Activated naive CD8-positive, alpha-beta T cell treated with anti-CD3 and anti-CD28 coated beads, Interleukin-2, amount 10 ng/mL, durations not matched to agents 7 days and 5 days (primary cell): Measurements from ENCODE around the gene KCTD10. TPM values are rescaled to one million over a fixed set of nuclear protein-coding genes. Genes with fewer than 3 reads are reported as not detected.

ENCODE experiments used
- ATAC-seq: fragments of 150-1000 bp; cut with Tn5 transposase; one replicate; pipeline ENCODE4 v1.10.0; 2021; ENCODE audit warnings: low read depth, moderate library complexity
- POLR2A ChIA-PET: fragments of 350-600 bp; sonication (Branson Sonifier 250); formaldehyde crosslinking; loops from one replicate; lab custom pipeline; 2021; ENCODE audit warnings: antibody characterized with exemption; lab: Charles Lee
- DNase-seq: peaks from one replicate; pipeline ENCODE4 v3.0.0; 2021
- H3K27ac Mint-ChIP-seq: one replicate; pipeline ENCODE4 v1.8.0; 2022; ENCODE audit warnings: mild to moderate bottlenecking, mixed read lengths
- H3K27me3 Mint-ChIP-seq: one replicate; pipeline ENCODE4 v1.8.0; 2022; ENCODE audit warnings: mild to moderate bottlenecking, moderate library complexity, mixed read lengths
- H3K36me3 Mint-ChIP-seq: one replicate; pipeline ENCODE4 v1.8.0; 2021; ENCODE audit warnings: mild to moderate bottlenecking, mixed read lengths
- H3K4me1 Mint-ChIP-seq: one replicate; pipeline ENCODE4 v1.8.0; 2021; ENCODE audit warnings: mixed read lengths
- H3K4me3 Mint-ChIP-seq: one replicate; pipeline ENCODE4 v1.8.0; 2022; ENCODE audit warnings: mild to moderate bottlenecking, moderate library complexity, mixed read lengths
- H3K9me3 Mint-ChIP-seq: one replicate; pipeline ENCODE4 v1.8.0; 2021; ENCODE audit warnings: mixed read lengths
- total RNA-seq, 2 experiments: library from RNA; stranded (reverse); gene quantifications; one replicate each; pipeline ENCODE4 v1.2.3, GENCODE V29; 2021

KCTD10 gene, protein sequence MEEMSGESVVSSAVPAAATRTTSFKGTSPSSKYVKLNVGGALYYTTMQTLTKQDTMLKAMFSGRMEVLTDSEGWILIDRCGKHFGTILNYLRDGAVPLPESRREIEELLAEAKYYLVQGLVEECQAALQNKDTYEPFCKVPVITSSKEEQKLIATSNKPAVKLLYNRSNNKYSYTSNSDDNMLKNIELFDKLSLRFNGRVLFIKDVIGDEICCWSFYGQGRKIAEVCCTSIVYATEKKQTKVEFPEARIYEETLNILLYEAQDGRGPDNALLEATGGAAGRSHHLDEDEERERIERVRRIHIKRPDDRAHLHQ
- total RNA-seq, result 10 to 100 TPM; 34.8 to 39.8 TPM

DNA sequence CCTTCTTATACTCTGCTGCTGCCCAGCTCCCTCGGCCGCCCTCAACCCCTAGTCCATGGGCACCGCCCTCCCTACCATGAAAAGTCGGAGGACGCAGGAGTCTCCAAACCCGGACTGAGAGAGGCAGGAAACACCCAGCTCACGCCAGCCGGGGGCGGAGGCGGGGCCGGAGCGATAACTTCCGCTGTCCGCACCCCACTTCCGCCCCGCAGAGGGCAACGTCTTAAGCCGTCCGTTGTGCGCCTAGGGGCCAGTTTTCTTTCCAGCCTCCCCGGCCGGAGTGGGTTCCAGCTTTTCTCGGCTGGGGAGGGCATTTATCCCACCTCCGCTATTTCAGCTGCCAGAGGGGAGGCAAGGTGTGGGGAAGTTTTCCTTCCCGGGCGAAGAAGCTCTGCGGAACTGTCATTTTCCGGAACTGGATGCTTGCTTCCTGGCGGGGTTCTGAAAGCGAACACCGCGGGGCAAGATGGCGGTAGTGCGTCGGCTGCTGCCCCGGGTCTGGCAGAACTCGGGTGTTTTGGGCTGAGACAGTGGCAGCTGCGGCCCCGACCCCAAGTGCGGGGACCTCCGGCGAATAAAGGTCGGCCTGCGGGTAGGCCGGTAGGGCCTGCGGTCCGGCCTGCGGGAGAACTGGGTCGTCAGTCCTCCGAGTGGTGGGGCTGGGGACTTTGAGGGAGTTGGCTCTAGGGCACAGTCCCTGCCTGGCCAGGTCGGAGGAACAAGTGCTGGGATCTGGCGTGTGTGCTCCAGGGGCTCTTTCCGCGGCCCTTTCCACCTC is at the start of gene KCTD10, which contains the start of gene UBE3B:
Gene KCTD10 (minus strand): TSS at position 116 of the 778 bp plus-strand sequence. CDS start 38 bp downstream, at position 78.
Gene UBE3B (plus strand): TSS at position 450 of the 778 bp plus-strand sequence. CDS start 5,918 bp downstream, outside the sequence.
- Mint-ChIP-seq H3K9me3 (no peaks in the 10 kb centered on the region), H3K4me3 (peak within 1 kb of the TSS; percentile 92), H3K36me3 (no peaks in the 10 kb centered on the region), H3K27ac (peak within 1 kb of the TSS; percentile 98), H3K4me1 (peaks cover 28% of the 10 kb centered on the region), H3K27me3 (no peaks in the 10 kb centered on the region)
- ATAC-seq (peak; percentile 90), DNase-seq (peak; percentile 91)
- POLR2A ChIA-PET, result interaction anchor here (0.9 to 2.1 kb wide), 5 partner anchors 14 to 96 kb away, joined by 3 to 12 read pairs (median 4); partner anchors contain the start of genes MMAB and MVK

DNA sequence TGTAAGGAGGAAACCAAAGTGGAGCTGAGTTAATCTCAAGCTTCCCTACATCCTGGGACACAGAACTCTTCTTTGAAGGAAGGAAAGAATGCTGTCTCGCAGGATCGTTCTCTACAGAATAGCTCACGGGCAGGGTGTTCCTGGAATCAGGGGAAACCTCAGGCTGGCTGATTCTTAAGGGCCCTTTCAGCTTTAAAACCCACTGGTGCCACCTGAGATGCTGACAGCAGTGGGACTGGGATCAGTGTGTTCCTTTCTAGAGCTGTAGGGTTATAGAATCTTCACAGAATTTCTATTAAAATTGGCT is 48.1 kb upstream of the KCTD10 start:
- H3K27ac Mint-ChIP-seq, result no peak overlapping the region
- H3K27me3 Mint-ChIP-seq, result no peaks in the 10 kb centered on the region
- H3K9me3 Mint-ChIP-seq, result no peaks in the 10 kb centered on the region
- no peak overlapping the region for H3K4me3 Mint-ChIP-seq
- no peaks in the 10 kb centered on the region for H3K4me1 Mint-ChIP-seq
- POLR2A ChIA-PET, result no interaction called here
- ATAC-seq (no peak), DNase-seq (no peak)
- peaks cover 3% of the 10 kb centered on the region for H3K36me3 Mint-ChIP-seq

DNA sequence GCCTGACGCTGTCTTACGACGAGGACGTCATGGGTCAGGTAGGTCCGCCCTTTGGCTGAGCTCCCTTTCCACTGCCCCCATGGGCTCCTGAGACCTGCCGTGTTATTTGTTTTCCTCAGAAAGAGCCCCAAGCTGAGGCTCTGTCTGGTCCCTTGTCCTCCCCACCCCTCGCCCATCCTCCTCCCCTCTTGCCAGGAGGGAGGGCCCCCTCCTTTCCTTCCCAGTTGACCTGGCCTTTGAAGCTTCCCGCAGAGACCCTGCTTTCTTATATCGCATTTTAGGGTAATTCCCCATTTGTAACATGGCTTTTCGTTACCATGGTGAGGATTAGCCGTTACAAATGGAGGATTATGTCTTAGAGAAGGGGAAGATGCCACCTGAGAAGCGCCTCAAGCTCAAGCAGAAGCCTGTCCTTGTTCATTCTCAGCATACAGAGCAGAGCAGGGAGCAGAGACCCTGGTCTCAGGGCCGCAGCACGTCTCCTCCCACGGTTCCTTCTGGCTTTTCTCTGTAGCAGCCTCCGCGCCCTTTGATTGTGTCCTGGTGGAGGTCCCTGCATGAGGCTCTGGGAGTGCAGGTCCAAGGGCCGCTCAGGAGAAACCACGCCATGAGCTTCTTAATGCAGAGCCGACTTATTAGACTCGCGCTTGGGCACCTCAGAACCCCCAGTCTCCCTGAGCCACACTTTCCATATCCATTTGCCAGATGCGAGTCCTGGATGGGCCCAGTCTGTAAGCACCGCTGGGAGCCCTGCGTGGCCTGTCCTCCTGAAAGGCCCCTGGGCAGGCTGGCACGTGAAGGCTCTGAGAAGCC is 47.6 kb upstream of the KCTD10 start:
- POLR2A ChIA-PET, result no interaction called here
- H3K27me3 Mint-ChIP-seq, result no peaks in the 10 kb centered on the region
- no peaks in the 10 kb centered on the region for H3K9me3 Mint-ChIP-seq
- H3K36me3 Mint-ChIP-seq, result peaks cover 3% of the 10 kb centered on the region
- no peak overlapping the region for H3K4me3 Mint-ChIP-seq
- no peak overlapping the region for H3K27ac Mint-ChIP-seq
- DNase-seq, result no peak
- no peak for ATAC-seq
- H3K4me1 Mint-ChIP-seq, result no peaks in the 10 kb centered on the region

DNA sequence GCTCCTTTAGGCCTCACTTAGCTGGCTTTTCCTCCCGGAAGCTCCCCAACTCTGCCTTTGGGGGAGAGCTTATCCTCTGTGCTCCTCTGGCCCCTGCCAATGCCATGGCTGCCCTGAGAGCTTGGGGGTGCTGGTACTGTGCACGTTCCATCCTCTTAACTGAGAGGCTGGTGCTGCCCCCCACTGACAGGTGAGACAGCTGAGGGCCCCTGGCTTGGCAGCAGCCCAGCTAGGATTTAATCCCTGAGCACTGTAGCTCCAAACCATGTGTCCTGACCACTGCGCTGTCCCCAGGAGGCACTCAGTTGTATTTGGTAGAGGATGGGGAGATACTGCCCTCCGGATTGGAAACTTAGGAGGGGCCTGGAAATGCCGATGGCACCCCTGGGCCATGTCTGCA is 46.4 kb upstream of the KCTD10 start:
- ATAC-seq (no peak), DNase-seq (no peak)
- Mint-ChIP-seq H3K4me3 (no peak overlapping the region), H3K27me3 (no peaks in the 10 kb centered on the region), H3K9me3 (no peaks in the 10 kb centered on the region), H3K4me1 (no peaks in the 10 kb centered on the region), H3K36me3 (peaks cover 3% of the 10 kb centered on the region), H3K27ac (no peak overlapping the region)
- POLR2A ChIA-PET, result no interaction called here

DNA sequence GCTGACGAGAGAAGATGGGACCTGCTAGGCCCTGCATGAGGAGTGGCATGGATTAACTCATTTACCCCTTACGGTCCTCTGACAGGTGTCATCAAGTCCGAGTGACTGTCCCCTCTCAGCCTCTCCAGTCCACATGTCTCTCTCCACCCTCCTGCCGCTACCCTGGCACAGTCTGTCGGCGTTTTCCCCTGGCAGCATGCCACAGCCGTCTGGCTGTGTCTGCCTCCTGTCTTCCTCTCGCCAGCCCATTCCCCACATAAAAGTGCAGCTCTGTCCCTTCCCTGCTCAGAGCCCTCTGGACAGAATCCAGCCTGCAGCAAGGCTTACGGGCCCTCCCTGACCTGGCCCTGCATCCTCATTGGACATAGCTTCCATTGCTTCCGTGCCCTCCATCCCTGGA is 46.0 kb upstream of the KCTD10 start:
- Mint-ChIP-seq H3K27me3 (no peaks in the 10 kb centered on the region), H3K4me3 (no peak overlapping the region), H3K4me1 (no peaks in the 10 kb centered on the region), H3K27ac (no peak overlapping the region), H3K9me3 (no peaks in the 10 kb centered on the region), H3K36me3 (peaks cover 3% of the 10 kb centered on the region)
- ATAC-seq (no peak), DNase-seq (no peak)
- POLR2A ChIA-PET, result no interaction called here

DNA sequence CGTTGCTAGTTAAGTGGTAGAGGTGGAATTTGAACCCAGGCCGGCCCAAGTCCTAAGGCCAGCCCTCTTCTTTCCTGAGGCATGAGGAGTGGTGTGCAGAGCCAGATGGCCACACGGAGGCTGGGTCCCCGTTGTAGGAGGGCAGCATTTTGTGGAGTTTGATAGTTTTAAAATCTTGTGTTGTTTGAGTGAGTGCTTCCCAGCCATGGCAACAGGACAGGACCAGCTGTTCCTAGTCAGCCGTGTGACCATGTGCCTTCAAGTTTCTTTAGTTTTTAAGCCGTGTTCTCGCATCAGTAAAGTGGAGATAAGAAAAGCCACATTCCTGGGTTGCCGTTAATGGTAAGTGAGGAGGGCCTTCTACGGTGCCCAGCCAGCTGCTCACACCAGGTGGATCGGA is 44.7 kb upstream of the KCTD10 start:
- no peak overlapping the region for H3K4me3 Mint-ChIP-seq
- DNase-seq (no peak), ATAC-seq (no peak)
- H3K9me3 Mint-ChIP-seq, result no peaks in the 10 kb centered on the region
- POLR2A ChIA-PET, result interaction anchor here (0.6 kb wide), 1 partner anchor 147 kb away, joined by 3 read pairs; no protein-coding TSS in a partner anchor
- H3K27ac Mint-ChIP-seq, result no peak overlapping the region
- H3K27me3 Mint-ChIP-seq, result no peaks in the 10 kb centered on the region
- H3K4me1 Mint-ChIP-seq, result no peaks in the 10 kb centered on the region
- H3K36me3 Mint-ChIP-seq, result peaks cover 4% of the 10 kb centered on the region

DNA sequence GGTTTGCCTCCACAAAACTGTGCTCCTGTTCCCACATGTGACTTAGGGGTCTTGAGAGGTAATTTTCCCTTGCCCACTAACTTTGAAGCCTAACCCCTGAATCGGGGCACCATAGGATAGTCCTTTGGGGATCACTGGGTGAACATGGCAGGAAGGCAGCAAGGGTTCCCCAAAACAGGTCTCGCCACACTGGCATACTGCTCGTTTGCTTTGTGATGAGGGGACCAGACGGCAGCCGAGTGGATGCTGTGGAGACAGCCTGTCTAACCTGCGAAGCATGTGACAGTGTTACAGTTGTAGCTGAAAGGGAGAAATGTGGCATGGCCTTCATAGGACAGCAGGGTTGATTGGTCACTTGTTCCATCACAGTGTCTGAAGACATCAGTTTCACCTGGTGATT is 42.7 kb upstream of the KCTD10 start:
- Mint-ChIP-seq H3K4me3 (no peak overlapping the region), H3K4me1 (no peaks in the 10 kb centered on the region), H3K36me3 (peaks cover 4% of the 10 kb centered on the region), H3K27ac (no peak overlapping the region), H3K9me3 (no peaks in the 10 kb centered on the region), H3K27me3 (no peaks in the 10 kb centered on the region)
- ATAC-seq, result no peak
- POLR2A ChIA-PET, result no interaction called here
- DNase-seq, result no peak

DNA sequence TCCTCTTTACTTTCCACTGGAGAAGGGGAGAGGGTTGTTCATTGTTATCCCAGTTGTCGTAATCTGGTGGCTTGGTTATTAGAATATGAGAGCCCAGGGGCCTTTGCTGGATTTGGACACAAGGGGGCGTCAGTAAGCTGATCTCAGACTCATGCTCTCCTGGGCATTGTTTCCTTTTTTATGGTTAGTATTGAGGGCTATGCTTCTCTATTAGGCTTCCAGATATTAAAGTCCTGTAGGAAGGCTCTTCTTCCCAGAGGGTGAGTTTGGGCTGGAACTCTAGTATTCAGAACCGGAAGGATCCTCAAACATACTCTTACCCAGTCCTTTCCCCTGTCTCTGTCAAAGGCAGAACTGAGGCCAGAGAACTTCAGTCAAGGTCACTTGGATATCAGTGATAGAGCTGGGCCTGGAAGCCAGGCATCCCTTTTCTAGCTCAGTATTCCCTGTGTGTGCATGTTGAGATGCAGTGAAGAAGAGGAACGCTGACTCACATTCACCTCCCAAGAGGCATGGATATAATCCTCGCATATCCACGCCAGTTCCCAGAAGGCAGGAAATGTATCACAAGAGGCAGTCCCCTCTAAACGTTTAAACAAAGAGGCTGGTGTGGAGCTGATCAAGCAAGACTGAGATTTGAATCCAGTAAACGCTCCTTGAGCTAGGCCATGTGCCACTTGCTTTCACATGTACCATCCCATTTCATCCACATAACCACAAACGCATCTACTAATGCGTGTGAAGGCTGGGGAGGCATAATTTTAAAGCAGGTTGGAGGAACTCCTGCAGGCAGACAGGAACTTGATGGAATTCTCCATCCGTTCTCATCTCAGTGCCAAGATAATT is 41.9 kb upstream of the KCTD10 start:
- H3K27ac Mint-ChIP-seq, result no peak overlapping the region
- DNase-seq, result peak; percentile 49
- ATAC-seq, result peak; percentile 77
- H3K9me3 Mint-ChIP-seq, result no peaks in the 10 kb centered on the region
- no peaks in the 10 kb centered on the region for H3K4me1 Mint-ChIP-seq
- POLR2A ChIA-PET, result no interaction called here
- H3K27me3 Mint-ChIP-seq, result no peaks in the 10 kb centered on the region
- H3K36me3 Mint-ChIP-seq, result peaks cover 7% of the 10 kb centered on the region
- H3K4me3 Mint-ChIP-seq, result no peak overlapping the region

DNA sequence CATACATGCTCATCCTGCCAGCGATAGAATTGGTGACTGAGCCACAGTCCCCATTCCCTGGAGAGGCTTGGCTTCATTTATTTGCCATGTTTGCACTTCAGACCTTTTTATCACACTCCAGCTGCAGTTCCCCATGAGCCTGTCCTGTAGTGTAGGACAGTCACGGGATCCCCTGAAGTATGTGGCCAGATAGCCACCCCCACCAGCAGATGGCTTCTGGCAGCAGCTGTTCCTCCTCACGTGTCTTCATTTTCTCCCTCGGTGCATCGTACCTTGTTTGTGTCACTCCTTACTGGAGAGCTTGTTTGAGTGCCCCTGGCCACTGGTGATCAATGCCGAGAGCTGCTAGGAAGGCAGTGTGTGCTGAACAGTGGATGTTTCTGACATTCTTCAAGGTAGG is 40.5 kb upstream of the KCTD10 start:
- POLR2A ChIA-PET, result no interaction called here
- Mint-ChIP-seq H3K4me1 (no peaks in the 10 kb centered on the region), H3K27me3 (no peaks in the 10 kb centered on the region), H3K4me3 (no peak overlapping the region), H3K9me3 (no peaks in the 10 kb centered on the region), H3K27ac (no peak overlapping the region), H3K36me3 (peaks cover 9% of the 10 kb centered on the region)
- ATAC-seq, result no peak
- no peak for DNase-seq

DNA sequence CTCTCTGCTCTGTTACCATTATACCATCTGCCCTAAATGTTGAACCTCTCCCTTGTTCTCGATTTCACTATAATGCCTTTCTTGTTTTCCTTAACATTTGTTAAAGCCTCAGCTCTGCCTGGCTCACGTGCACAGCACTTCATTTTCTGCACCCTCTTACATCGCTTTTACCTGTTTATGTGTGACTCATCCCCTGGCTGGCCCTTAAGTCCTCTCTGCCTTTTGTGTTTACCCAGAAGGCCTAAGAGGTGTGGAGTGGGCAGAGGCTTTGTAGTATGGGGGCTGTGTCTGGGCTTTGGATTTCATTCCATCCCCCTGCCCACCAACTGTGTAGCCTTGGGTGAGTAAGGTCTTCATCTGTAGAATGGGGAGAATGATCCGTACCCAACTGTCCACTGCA is 36.9 kb upstream of the KCTD10 start:
- Mint-ChIP-seq H3K36me3 (peaks cover 18% of the 10 kb centered on the region), H3K27me3 (no peaks in the 10 kb centered on the region), H3K27ac (no peak overlapping the region), H3K9me3 (no peaks in the 10 kb centered on the region), H3K4me3 (no peak overlapping the region), H3K4me1 (no peaks in the 10 kb centered on the region)
- POLR2A ChIA-PET, result no interaction called here
- ATAC-seq, result no peak
- no peak for DNase-seq

DNA sequence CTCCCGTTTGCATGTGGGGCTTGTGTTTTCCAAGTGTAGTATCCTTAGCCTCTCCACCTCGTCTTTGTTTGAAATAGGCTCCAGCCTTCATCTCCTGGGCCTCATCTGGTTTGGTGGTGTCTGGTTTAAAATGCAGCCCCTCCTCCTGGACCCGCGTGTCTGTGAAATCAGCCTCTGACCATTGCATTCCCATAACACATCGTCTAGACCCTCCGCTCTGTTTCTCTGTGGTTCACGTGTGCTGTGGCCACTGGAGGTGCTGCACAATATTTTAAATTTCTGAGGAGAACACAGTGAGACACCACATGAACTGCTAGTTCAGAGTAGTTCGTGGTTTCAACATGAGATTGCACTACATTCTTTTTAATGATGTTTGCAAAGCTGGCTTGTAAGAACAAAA is 36.0 kb upstream of the KCTD10 start:
- no peaks in the 10 kb centered on the region for H3K27me3 Mint-ChIP-seq
- ATAC-seq (no peak), DNase-seq (no peak)
- H3K4me3 Mint-ChIP-seq, result no peak overlapping the region
- POLR2A ChIA-PET, result no interaction called here
- H3K4me1 Mint-ChIP-seq, result no peaks in the 10 kb centered on the region
- H3K36me3 Mint-ChIP-seq, result peaks cover 18% of the 10 kb centered on the region
- no peak overlapping the region for H3K27ac Mint-ChIP-seq
- H3K9me3 Mint-ChIP-seq, result no peaks in the 10 kb centered on the region

DNA sequence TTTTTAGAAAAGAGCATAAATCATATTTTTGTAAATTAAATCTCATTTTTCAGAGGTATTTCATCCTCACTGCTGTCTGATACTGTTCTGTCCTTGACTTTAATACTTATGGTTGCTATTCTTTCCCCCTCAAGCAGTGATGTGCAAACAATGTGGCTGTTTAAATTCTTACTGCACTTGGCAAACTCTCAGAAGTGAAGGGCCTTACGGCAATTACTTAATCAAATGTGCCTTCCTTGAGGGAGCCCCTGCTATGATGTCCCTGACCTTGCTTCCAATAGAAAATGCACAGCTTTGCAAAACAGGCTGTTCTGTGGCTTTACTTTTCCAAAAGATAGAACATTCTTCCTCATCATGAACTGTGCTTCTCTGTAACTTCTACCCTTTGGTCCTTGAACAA is 35.5 kb upstream of the KCTD10 start:
- H3K27ac Mint-ChIP-seq, result no peak overlapping the region

DNA sequence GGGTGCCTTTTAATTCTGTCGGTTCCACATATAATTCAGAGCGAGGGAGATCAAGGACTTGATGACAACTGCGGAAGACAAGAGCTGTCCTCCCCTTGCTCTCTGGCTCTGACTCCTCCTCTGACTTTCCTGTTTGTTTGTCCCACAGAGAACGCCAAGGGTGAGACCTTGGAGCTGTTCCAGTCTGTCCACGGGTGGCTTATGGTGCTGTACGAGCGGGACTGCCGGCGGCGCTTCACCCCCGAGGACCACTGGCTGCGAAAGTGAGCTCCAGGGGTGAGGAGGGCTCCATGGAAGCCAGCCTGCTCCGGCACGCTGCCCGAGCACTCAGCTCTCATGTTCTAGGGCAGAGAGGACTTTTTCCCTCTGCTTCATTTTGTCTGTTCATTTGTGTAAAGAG is 33.1 kb upstream of the KCTD10 start:
- Mint-ChIP-seq H3K36me3 (peaks cover 21% of the 10 kb centered on the region), H3K4me1 (peaks cover 2% of the 10 kb centered on the region), H3K9me3 (no peaks in the 10 kb centered on the region), H3K27me3 (no peaks in the 10 kb centered on the region), H3K27ac (no peak overlapping the region), H3K4me3 (no peak overlapping the region)
- no peak for DNase-seq
- ATAC-seq, result no peak
- POLR2A ChIA-PET, result no interaction called here

More for the DNA sequence above, 35.5 kb upstream of the KCTD10 start:
- H3K9me3 Mint-ChIP-seq, result no peaks in the 10 kb centered on the region
- no peaks in the 10 kb centered on the region for H3K27me3 Mint-ChIP-seq
- H3K36me3 Mint-ChIP-seq, result peaks cover 18% of the 10 kb centered on the region
- ATAC-seq (no peak), DNase-seq (no peak)
- no peaks in the 10 kb centered on the region for H3K4me1 Mint-ChIP-seq
- H3K4me3 Mint-ChIP-seq, result no peak overlapping the region
- POLR2A ChIA-PET, result no interaction called here
